Renal pelvis (tissue), 4 donors: Measurements from ENCODE around the gene SETBP1. TPM values are rescaled to one million over a fixed set of nuclear protein-coding genes. Genes with fewer than 3 reads are reported as not detected.

Source experiments
- DNase-seq: peaks from one replicate; pipeline ENCODE4 v3.0.0-alpha.2; 2013
- polyA plus RNA-seq, 3 donors: library from polyadenylated mRNA; unstranded; fragments of 120-200 nt; gene quantifications; one replicate each; pipeline ENCODE4 v1.2.1, GENCODE V29; 2013; ENCODE audit not compliant: insufficient read length in 3 of 3

SETBP1 gene
- polyA plus RNA-seq, 3 donors, result 27.8 to 35.1 (median 31.0) TPM

DNA sequence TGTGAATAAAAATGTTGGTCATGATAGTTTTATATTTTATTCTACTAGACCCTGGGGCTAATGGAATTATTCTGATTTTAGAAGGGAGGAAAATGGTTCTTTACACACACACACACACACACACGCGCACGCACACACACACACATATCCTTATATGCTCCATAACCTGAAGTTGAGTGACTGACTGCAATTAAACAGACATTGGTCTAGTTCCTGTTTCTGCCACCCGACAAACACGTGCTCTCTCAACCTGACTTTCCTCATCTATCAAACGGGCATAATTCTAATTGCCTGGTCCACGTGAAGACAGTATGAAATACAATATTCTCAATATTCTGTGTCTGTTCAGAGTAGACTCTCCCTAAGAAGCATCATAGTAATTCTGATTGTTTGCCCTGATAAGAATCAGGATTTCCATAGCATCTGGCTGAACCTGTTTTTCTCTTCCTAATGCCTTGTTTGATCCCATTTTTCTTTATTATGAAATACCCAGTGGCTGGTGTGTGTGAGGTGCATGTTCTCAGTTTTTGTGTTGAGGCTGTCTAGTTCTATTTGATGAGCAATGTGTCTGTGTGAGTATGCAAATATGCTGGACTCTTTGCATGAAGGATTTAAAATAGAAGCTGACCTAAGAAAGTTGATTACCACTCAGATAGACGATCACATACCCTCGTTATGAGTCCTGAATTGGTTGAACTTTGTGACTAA lies 51.0 kb downstream of the SETBP1 start:
- DNase-seq, result no peak

DNA sequence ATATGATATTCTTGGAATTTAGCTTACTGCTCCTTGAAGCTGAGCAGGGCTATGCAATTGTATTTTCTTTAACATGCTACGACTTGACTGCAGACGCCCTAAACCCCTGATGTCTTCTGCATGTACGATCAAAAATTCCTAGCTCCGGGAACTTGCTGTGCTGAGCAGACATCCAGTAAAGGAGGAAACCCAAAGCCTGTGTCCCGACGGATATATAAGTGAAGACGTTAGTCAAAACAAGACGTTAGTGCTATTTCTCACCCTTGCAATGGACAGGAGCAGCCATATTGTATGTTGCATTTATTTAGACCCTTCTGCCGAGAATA lies 51.5 kb downstream of the SETBP1 start:
- no peak for DNase-seq

DNA sequence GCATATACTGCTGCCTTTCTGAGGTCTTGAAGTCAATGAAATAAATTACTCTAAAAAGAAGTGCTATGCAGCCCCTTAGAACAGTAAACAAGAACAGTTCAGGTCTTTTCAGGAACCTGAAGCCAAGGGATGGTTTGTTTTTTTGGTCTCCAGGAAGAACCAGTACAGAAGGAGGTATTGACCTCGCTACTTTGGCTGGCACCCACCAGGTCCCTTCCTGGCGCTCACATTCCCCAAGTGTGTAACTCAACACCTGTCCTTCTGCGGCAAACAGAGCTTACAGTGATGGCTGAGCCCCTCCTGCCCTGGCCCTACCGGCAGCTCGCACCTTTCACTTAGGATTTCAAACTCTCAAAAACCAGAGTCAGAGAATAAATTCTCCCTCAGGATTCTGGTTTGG lies 51.9 kb downstream of the SETBP1 start:
- no peak for DNase-seq

DNA sequence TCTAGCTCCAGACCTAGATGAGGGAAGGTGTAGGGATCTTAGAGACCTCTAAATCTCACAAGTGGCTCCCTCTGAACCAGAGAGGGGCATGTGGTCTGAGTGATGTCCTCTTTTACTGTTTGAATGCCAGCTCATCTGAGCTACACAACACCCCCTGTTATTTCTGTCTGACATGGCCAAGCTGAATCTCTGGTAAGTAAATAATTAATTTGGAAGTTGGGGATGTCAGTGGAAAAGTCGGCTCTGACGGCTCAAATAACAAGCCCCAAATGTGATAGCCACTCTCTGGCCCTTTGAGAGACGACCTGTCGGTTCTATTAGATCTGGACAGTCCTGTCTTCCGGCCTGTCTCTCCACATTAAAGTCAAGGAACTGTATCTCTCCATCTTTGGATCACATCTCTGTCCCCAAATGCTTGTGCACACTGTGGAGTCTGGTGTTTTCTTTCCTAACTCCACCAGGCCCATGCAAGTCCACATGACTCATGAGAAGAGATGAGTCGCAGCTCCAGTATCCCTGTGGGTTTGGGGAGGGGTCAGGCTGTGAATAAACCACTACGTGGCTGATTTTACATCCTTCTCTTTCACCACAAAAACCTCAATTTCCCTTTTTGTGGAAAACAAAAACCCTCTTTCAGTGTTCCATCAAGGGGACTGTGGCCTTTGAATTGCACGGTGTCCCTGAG lies 52.5 kb downstream of the SETBP1 start:
- DNase-seq, result no peak

DNA sequence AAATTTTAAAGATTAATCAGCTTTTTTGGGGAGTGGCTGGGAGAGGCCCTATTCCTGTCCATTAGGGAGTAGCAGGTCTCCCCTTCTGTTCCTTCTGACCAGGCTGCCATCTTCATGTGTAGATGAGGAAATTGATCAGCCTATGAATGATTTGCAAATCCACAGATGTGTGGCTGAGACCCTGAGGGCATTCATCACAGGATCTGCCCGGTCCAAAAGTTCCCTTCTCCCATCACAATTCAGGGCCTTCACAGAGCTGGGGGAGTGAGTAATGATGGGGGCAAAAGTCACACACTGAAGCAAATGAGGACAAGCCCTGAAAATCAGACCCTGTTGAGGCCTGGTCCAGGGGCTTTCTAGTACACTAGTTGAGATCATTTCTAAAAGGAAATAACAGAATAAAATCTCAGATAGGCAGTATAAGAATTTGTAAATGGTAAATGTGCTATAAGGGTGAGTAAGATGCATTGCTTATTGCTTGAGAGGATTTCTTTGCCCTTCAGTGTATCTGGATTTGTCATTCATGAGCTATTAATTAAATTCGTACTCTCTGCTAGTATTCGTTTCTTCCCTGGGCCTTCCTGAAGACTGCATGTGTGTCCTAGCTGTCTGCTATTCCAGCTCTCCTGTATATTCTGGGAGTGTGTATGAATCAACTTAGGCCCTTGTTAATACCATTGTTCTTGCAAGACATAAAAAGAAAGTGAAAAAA lies 53.2 kb downstream of the SETBP1 start:
- no peak for DNase-seq

DNA sequence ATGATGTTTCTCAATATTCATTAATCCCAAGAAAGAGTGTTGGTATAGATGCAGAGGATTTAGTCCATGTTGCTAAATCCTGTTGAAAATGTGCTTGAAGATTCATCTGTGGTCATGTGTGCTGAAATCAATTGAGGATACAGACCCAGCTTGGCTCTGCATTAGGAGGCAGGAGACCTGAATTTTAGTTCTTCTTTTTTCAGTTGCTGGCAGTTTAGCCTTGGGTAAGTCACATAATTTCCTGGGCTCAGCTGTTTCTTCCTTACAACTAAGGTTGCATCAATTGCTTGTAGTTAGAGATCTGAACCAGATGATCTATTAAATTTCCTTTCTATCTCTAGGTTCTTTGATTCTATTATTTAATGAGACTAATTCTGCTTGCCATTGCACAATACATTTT lies 54.4 kb downstream of the SETBP1 start:
- no peak for DNase-seq

DNA sequence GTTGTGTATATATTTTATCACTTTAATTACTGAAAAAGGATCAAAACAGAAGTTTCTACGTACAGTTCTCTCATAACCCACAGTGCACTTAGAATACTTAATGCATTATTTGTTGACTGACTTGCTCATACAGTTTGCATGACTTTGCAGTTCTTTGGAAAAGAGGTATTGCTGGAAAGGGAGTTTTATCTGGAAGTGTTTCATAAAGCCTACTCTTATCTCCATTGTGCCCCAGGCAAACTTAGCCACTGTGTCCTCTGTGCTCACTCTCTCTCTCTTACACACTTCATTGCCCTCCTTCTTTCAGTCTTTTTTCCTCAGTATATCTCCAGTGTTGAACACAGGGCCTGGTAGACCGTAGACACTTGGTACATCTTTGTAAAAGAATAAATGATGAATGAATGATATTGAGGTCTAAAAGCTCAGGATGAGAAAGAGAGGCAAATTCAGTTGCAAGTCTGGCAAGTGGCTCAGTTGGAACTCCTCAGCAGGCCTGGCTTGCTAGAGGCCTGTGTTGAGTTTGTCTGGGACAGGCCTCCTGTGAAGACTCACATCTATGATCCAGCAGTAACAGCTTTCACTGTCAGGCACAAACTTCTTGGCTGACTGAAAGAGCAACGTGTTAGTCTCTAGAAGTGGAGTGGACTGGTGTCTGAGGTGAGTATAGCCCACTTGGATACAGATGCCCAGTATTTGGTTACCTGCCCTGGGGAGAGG lies 56.1 kb downstream of the SETBP1 start:
- no peak for DNase-seq

DNA sequence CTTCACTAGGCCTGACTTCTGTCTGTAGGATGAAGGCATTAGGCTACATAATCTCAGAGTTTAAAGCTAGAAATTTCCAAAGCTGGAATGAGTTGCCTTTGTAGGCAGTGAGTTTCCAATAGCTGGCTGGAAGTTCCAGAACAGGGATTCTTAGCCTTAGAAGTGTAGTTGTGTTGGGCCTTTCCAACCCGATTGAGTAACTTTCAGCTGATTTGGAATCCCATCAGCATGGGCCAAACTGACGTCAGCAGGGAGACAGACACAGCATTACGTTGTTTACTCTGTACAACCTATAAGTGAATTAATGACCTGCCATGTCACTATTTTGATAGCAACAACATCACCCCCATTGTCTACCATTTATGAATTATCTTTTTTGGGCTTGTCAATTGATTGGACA lies 56.9 kb downstream of the SETBP1 start:
- no peak for DNase-seq

DNA sequence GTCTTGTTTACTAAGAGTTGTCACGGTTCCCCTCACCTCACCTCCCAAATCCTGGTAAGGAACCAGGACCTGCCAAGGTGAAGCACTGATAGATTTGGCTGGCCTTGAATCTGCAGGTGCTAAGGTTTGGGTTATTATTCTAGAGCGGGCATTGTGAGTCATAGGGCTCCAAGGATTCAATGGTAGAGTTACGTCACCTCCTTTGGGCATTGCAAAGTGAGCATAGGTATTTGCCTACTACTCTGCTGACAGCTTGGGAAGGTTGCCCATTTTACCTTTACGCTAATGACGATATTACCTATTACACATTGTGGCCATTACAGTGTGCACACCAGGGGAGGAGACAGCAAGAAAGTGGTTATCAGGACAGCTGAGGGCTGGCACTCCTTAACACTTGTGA lies 59.3 kb downstream of the SETBP1 start:
- no peak for DNase-seq

DNA sequence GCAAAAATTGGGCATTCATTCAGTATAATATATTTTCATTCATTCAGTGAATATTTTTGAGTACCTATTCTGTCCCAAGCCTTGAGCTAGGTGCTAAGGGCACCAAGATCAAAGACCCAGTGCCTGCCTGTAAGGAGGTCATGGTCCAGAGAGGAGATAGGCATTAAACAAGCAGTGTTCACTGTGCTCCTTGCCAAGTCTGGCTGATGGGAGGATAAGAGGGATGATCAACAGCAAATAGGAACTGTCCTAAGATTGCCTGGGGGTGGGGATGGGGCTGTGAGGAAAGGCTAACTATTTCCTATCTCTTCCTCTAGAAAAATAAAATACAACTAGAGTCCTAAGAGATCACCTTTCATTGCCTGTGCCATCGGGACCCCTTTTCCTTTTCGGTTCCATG lies 60.4 kb downstream of the SETBP1 start:
- DNase-seq, result no peak

DNA sequence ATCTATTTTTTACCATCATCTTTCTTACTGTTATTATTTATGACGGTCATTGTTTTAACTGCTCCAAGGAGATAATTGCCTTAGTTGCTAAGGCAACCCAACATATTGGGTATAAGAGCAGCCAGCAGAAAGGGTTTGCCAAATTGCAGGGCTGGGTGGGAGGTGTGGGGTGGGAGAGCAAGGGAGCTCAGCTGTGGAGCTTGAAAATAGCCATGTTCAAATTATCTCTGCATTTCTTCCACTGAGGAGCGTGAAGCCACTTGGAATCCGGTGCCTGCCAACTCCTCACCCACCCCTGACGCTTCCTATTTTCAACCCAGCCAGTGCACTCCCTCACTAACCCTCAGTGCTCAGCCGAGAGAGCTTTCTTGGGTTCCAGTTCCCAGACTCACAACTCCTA lies 60.8 kb downstream of the SETBP1 start:
- DNase-seq, result no peak

DNA sequence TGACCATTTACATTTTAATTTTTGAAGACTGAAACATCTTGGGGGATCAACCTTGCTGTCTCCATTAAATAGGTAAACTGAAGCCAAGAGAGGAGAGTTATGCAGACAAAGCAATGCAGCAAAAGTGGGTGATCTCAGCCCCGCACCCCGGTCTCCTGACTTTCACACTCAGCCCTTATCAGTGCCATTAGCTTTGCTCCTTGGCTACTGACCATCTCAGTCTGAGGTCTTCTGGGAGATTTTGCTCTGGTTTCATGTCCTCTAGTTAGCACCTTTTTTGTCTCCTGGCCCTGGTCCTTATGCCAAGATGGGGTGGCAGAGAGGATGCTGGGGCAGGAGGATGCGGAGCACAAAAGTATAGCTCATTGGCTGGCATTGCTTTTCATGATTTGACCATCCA lies 61.4 kb downstream of the SETBP1 start:
- no peak for DNase-seq

DNA sequence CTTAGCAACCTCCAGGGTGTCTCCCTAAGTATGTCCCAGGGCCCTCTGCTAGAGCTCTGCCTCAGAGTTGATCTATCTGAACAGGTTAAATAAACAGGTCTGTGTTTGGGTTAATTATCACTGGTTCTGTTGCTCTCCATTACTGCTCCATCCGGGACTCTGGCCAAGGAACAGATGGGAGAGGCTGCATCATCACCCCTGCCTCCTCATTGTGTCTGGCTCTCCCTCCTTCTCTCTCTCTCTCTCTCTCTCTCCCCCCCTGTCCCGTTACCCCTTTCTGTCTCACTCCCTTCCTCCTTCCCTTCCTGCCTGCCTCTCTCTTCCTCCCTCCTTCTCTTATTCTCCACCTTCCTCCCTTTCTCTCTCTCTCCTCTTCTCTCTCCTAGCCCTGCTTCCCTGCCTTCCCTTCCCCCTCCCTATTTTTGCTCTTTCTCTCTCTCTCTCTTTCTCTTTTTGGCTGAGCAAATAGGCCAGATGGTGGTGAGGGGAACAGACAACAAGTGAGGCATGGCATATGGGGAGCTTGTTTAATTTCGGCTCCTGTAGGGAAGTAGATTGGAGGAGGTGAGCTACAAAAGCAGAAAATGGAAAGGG lies 62.1 kb downstream of the SETBP1 start:
- DNase-seq, result no peak

DNA sequence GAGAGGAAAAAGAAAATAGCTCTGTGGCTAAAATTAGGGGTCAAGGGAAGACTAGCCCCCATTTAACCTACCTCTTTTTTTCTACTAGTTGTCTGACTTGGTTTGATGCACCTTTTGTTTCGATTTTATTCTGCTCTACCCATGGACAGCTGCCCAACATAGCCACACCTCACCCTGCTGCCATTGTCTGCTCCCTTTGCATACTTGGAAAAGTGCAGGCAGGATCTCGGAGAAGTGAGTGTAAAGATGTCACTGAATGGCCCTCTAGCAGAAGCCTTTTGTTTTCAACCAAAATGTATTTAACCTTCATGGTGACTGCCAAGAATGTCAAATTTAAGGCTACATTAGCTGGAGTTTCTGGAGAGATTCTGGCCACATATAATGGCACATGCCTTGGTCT lies 62.9 kb downstream of the SETBP1 start:
- DNase-seq, result no peak

DNA sequence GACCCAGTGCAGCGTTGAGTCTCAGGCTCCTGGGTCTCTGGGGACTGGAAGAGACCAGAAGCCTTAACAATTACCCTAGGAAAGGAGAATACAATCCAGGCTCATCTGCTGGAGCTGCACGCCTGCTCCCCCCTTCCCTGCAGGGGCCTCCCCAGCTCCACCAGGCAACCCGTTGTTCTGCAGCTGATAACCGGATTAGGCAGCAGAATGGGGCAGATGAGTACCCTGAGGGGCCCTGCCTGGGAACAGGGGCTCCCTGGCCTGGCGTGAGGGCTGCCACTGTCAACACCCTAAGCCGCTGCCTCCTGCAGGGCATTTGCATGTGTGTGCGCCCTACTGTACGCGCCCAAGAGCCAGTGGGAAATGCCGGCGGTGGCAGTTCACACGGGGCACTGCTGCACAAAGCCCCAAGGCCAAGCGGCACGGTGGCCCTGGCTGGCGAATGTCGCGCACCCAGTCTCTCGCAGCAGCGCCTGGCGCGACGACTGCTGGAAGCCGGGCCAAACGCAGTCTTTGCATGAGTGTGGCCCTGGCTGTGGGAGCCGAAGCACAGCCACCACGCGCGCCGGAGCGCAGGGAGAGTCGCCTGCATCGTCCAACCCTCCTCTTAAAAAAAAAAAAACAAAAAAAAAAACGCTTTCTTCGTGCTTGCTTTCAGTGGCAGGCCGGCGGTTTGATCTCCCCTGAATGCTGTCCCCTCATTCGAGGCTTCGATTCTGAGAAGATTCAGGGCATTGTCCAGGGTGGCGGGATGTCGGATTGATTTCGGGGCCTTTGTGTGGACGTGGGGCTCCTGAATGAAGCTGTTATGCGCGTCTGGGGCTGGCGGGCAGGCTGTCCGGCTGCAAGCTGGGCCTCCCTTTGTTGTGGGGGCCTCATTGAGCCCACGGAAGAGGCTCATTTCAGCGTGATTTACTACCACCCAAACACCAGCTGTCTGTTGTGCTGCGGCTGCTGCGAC lies 63.8 kb downstream of the SETBP1 start:
- DNase-seq, result peak; percentile 41

DNA sequence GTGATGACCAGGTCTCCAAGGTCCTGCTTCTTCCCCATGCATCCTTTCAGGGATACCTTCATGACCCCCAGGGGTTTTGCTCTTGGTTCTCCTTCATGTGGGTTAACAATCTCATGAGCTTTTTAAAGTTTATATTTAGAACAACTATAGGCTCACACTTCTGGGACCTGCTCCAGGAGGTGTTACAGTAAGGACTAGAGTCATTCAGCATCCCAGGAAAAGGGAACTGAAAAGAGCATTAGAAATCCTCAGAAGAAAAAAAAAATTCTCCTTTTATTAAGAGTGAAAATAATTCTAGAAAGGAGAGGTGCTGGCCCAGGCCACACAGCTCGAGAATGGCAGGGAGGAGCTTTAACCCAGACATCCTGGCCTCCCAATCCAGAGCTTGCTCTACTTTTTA lies 66.5 kb downstream of the SETBP1 start:
- no peak for DNase-seq

DNA sequence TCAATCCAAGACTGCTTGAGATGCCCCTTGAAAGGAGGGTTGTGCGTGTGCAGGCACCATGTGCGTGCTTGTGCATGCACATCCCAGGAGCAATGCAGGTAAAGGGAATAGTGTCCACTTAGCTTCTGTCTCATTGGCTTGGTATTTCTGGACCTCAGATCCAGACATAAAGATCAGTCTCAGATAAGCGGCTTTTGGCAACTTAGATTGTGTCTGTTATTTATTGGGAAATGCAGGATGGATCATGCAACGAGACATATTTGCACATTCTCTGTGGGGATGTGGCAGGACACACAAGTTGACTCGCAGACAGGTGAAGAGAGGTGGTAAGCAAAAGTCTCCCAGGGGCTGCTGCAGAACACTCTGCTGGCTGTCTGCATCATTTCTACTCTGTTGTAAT lies 67.9 kb downstream of the SETBP1 start:
- no peak for DNase-seq

DNA sequence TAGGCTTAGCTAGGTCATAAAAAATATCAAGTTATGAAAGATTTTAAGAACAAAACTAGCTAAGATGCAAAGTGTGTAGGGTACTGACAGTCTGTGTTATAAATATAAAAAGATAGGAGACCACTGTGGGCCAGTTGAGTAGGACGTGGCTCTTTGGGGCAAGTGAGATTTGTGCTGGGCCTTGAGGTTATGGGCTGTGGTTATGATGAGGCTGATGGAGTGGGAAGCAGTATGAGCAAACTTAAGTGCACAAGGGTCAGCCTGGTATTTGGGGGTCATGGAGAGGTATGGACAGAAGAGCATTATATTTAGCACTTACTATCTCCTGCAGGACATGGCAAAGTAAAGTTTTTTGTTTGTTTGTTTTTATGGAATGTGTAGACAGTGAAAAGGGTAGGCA lies 70.1 kb downstream of the SETBP1 start:
- no peak for DNase-seq

DNA sequence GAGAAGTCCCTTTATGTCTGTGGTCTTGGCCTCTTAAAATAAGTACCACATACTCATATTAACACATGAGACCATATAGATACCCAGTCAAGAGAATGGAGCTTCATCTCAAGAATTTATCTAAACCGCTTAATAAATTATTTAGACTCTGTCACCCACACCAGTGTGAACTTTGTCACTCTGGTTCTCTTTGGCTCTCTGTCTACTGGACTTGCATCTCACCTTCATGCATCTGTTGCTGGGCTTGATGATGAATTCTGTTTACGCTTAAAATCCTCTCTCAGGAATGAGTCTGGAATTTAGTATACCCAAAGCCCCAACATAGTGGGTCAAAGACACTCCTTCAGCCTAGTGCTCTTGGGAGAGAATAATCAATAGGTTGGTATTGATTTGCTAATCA lies 73.9 kb downstream of the SETBP1 start:
- DNase-seq, result no peak

DNA sequence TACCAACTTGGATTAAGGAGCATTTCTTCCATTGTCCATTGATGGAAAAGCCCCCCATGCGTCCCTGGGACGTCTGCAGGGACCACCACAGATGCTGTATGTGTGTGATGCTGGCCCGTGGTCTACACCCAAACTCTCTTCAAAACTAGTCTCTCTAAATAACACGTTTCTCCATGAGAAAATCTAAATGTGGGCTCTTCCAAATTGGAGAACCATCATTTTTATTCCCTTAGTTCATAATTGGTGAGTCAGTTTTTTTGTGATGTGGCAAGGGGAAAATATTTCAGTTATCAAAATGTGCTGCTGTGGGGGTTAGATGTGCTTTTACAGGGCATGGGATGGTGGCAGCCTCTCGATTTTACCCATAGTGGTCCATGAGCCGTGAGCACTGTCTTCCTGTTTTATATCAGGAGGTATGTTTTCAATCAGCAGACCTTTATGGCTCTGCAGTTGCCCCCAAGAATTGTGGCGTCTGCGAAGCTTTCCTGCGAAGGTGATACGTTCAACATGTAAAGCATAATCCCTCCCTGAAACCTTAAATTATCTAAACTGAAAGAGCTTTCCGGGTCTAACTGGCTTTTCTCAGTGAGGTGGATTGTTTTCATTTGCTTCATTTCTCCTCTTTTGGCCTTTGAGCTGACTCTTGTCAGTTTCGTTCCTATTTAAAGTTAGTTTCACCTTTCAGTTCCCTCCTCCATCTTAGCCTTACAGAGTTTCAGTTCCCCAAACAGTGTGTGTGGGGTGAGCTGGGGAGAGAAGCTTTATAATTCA lies 78.4 kb downstream of the SETBP1 start:
- DNase-seq, result no peak
